B cell (primary cell): ENCODE results near the gene GAREM1. TPM values are rescaled to one million over a fixed set of nuclear protein-coding genes. Genes with fewer than 3 reads are reported as not detected.
"Not testable (repeated sequence)": the region's sequence is repeated elsewhere in the genome, so short reads cannot be mapped to it uniquely, and the experiment has no call there.

Experiments used
- ATAC-seq: fragments of 200-7000 bp; cut with Tn5 transposase; one replicate; pipeline ENCODE4 v1.10.0; 2021; ENCODE audit warnings: low read depth, mild to moderate bottlenecking, moderate number of reproducible peaks, moderate library complexity
- CTCF ChIA-PET: fragments of 350-600 bp; sonication (Branson Sonifier 250); formaldehyde crosslinking; loops from one replicate; lab custom pipeline; 2021; ENCODE audit warnings: antibody characterized with exemption, inconsistent platforms; lab: Charles Lee
- POLR2A ChIA-PET: fragments of 350-600 bp; sonication (Branson Sonifier 250); formaldehyde crosslinking; loops from one replicate; lab custom pipeline; 2021; ENCODE audit warnings: antibody characterized with exemption; lab: Charles Lee
- DNase-seq: peaks from one replicate; pipeline ENCODE4 v3.0.0; 2013
- H2AFZ ChIP-seq: 2 replicates; pipeline ENCODE4 v1.6.1; 2012; ENCODE audit warnings: mild to moderate bottlenecking, low read depth, low read length; ENCODE audit not compliant: insufficient read depth, poor library complexity, severe bottlenecking
- H3K27ac ChIP-seq, 2 donors: 1 replicate in 1 of 2; 2 replicates in 1 of 2; pipeline ENCODE4 v1.5.1; 2012 to 2013; ENCODE audit warnings: low read length in 2 of 2, mild to moderate bottlenecking in 2 of 2, moderate library complexity in 1 of 2
- H3K27me3 ChIP-seq, 4 experiments: fragments of 200-600 bp in 1 of 4; sonication (generic) in 1 of 4; replicated peaks in 1 of 4; 1 replicate in 2 of 4; 2 replicates in 2 of 4; pipeline versions ENCODE4 v1.6.1 to v1.7.0; 2013 to 2016; ENCODE audit warnings: low read length in 3 of 4, mild to moderate bottlenecking in 2 of 4, mixed read lengths in 1 of 4, moderate library complexity in 1 of 4; ENCODE audit not compliant: insufficient read depth in 4 of 4, control insufficient read depth in 3 of 4; ENCODE audit errors: control extremely low read depth in 1 of 4
- H3K36me3 ChIP-seq, 2 experiments: replicated peaks in 1 of 2; 1 replicate in 1 of 2; 2 replicates in 1 of 2; pipeline versions ENCODE4 v1.6.1 to v1.7.1; 2013; ENCODE audit warnings: low read length in 1 of 2; ENCODE audit not compliant: insufficient read depth in 2 of 2, control insufficient read depth in 1 of 2; ENCODE audit errors: control extremely low read depth in 1 of 2, extremely low read depth in 1 of 2
- H3K4me1 ChIP-seq, 2 donors: fragments of 200-600 bp in 1 of 2; sonication (generic) in 1 of 2; 1 replicate in 1 of 2; 2 replicates in 1 of 2; pipeline versions ENCODE4 v1.5.1 to v1.6.1; 2013 to 2017; ENCODE audit warnings: low read length in 2 of 2; ENCODE audit not compliant: control insufficient read depth in 2 of 2, insufficient read depth in 2 of 2
- H3K4me2 ChIP-seq: replicated peaks from 2 replicates; pipeline ENCODE3; 2012; ENCODE audit warnings: mild to moderate bottlenecking, low read depth, low read length; ENCODE audit not compliant: poor library complexity, severe bottlenecking
- H3K4me3 ChIP-seq, 5 experiments: fragments of 200-600 bp in 1 of 5; sonication (generic) in 1 of 5; 1 replicate in 3 of 5; 2 replicates in 2 of 5; pipeline versions ENCODE4 v1.5.1 to v1.7.0; 2011 to 2016; ENCODE audit warnings: low read length in 4 of 5, mild to moderate bottlenecking in 4 of 5, low read depth in 2 of 5, control low read depth in 1 of 5, moderate library complexity in 1 of 5; ENCODE audit not compliant: insufficient read depth in 1 of 5; ENCODE audit errors: control extremely low read depth in 1 of 5, extremely low read depth in 1 of 5
- H3K79me2 ChIP-seq: fragments of 200-600 bp; sonication (generic); one replicate; pipeline ENCODE4 v1.6.0; 2016; ENCODE audit warnings: low read length; ENCODE audit not compliant: control insufficient read depth, insufficient read depth
- H3K9ac ChIP-seq: fragments of 200-600 bp; sonication (generic); 2 replicates; pipeline ENCODE4 v1.6.1; 2017; ENCODE audit warnings: mild to moderate bottlenecking, low read length, moderate library complexity
- H3K9me3 ChIP-seq, 3 donors: one replicate each; pipeline versions ENCODE4 v1.6.1 to v1.7.1; 2013; ENCODE audit warnings: low read length in 2 of 3; ENCODE audit not compliant: control insufficient read depth in 2 of 3, insufficient read depth in 1 of 3; ENCODE audit errors: control extremely low read depth in 1 of 3
- H4K20me1 ChIP-seq: 2 replicates; pipeline ENCODE4 v1.6.0; 2012; ENCODE audit warnings: mild to moderate bottlenecking, low read length; ENCODE audit not compliant: insufficient read depth, control insufficient read depth, poor library complexity, severe bottlenecking
- H3K27ac Mint-ChIP-seq: one replicate; pipeline ENCODE4 v1.8.0; 2021; ENCODE audit warnings: mixed read lengths
- H3K27me3 Mint-ChIP-seq: one replicate; pipeline ENCODE4 v1.8.0; 2021; ENCODE audit warnings: mixed read lengths
- H3K4me1 Mint-ChIP-seq: one replicate; pipeline ENCODE4 v1.8.0; 2021; ENCODE audit warnings: mixed read lengths
- H3K4me3 Mint-ChIP-seq: one replicate; pipeline ENCODE4 v1.8.0; 2021; ENCODE audit warnings: mixed read lengths
- H3K9me3 Mint-ChIP-seq: one replicate; pipeline ENCODE4 v1.8.0; 2022; ENCODE audit warnings: mixed read lengths; ENCODE audit not compliant: insufficient read depth
- EZH2 ChIP-seq: IDR thresholded peaks from 2 replicates; pipeline ENCODE4 v1.6.1; 2012; ENCODE audit warnings: borderline replicate concordance, low read depth, mild to moderate bottlenecking, moderate library complexity, low read length; ENCODE audit not compliant: insufficient read depth, poor library complexity, severe bottlenecking
- WGBS: methylation state at CpG from one replicate; pipeline ENCODE4 v1.1.5; 2013; ENCODE audit warnings: missing lambda C conversion rate; ENCODE audit not compliant: insufficient coverage; 5-methylcytosine and 5-hydroxymethylcytosine counted together
- intact Hi-C: fragments of 100-400 bp; cut with micrococcal nuclease; formaldehyde crosslinking; loops from one replicate; pipeline ENCODE4 v1.10.0; 2022
- polyA plus RNA-seq: library from polyadenylated mRNA; depleted of rRNA; stranded (reverse); fragments of >200 nt; gene quantifications from 2 replicates; pipeline ENCODE4 v1.2.3, GENCODE V29; 2012
- total RNA-seq, 2 donors: library from RNA; stranded (reverse); fragments of 120-200 nt in 1 of 2; gene quantifications; 1 replicate in 1 of 2; 2 replicates in 1 of 2; pipeline versions ENCODE4 v1.2.3 to v1.2.4, GENCODE V29; 2013 to 2022
- TF ChIP-seq, protein P1 (sequence below): fragments of 200-600 bp; IDR thresholded peaks from one replicate; pipeline ENCODE4 v1.8.0; 2022; ENCODE audit warnings: antibody characterized with exemption, mild to moderate bottlenecking

The GAREM1 gene
- total and polyA plus RNA-seq, 2 donors (not counting 1 experiment from before 2014, with no cell fraction given): not detected

DNA sequence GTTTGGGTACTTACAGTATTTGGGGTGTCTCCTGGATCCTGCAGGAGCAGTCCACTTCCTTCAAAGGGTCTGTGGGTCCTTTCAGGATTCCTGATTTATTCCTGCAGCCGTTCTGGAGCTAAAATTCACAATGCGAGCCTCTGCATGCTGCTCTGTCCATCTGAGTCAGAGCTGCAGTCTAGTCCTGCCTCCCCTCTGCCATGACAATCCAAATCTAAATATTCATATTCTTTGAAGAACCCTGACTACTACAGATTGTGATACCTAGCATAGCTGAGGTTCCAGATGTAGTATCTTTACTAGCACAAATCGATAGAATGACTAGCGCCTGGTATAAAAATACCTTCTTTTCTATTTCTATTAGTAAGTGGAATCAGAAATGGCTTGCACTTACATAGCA, 31.3 kb upstream of the GAREM1 start:
- no peak overlapping the region for H3K4me3 Mint-ChIP-seq
- Histone ChIP-seq H3K9me3 (peaks cover 0 to 7% (median 0%) of the 10 kb centered on the region in 3 donors), H3K4me2 (no peak overlapping the region), H2AFZ (no peak overlapping the region), H3K27me3 (peaks cover 0 to 2% (median 0%) of the 10 kb centered on the region in 4 experiments), H3K4me3 (no peak overlapping the region), H3K27ac (no peak overlapping the region), H4K20me1 (no peaks in the 10 kb centered on the region), H3K36me3 (no peaks in the 10 kb centered on the region), H3K4me1 (no peaks in the 10 kb centered on the region), H3K9ac (no peak overlapping the region), H3K79me2 (no peaks in the 10 kb centered on the region)
- intact Hi-C loops: no loop called here
- H3K9me3 Mint-ChIP-seq: no peaks in the 10 kb centered on the region
- POLR2A ChIA-PET: no interaction called here
- 79% methylated on average over 2 of the region's 4 CpGs for WGBS
- DNase-seq: no peak
- TF ChIP-seq, protein P1, sequence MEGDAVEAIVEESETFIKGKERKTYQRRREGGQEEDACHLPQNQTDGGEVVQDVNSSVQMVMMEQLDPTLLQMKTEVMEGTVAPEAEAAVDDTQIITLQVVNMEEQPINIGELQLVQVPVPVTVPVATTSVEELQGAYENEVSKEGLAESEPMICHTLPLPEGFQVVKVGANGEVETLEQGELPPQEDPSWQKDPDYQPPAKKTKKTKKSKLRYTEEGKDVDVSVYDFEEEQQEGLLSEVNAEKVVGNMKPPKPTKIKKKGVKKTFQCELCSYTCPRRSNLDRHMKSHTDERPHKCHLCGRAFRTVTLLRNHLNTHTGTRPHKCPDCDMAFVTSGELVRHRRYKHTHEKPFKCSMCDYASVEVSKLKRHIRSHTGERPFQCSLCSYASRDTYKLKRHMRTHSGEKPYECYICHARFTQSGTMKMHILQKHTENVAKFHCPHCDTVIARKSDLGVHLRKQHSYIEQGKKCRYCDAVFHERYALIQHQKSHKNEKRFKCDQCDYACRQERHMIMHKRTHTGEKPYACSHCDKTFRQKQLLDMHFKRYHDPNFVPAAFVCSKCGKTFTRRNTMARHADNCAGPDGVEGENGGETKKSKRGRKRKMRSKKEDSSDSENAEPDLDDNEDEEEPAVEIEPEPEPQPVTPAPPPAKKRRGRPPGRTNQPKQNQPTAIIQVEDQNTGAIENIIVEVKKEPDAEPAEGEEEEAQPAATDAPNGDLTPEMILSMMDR: no peak
- TF ChIP-seq EZH2: no peak
- no peaks in the 10 kb centered on the region for H3K4me1 Mint-ChIP-seq
- CTCF ChIA-PET: no interaction called here
- H3K27me3 Mint-ChIP-seq: peaks cover 19% of the 10 kb centered on the region
- no peak overlapping the region for H3K27ac Mint-ChIP-seq
- no peak for ATAC-seq

- H3K9me3 Mint-ChIP-seq, H3K4me2 ChIP-seq, H3K9me3 ChIP-seq, H3K27ac Mint-ChIP-seq, H3K4me3 Mint-ChIP-seq, CTCF ChIA-PET, DNase-seq, H4K20me1 ChIP-seq, H3K36me3 ChIP-seq, H2AFZ ChIP-seq, H3K27me3 ChIP-seq, H3K79me2 ChIP-seq, H3K9ac ChIP-seq, H3K4me1 ChIP-seq, H3K4me1 Mint-ChIP-seq, intact Hi-C loops, ATAC-seq, POLR2A ChIA-PET, H3K4me3 ChIP-seq, H3K27ac ChIP-seq: not testable (repeated sequence)
- WGBS: 100% methylated on average over 1 of the region's 2 CpGs
- peaks cover 19% of the 10 kb centered on the region for H3K27me3 Mint-ChIP-seq
Measured at GRCh38 chr18:32501242-32501641, 30.6 kb upstream of the GAREM1 start.
